ENCODE results near the gene SYNPR.

DNA sequence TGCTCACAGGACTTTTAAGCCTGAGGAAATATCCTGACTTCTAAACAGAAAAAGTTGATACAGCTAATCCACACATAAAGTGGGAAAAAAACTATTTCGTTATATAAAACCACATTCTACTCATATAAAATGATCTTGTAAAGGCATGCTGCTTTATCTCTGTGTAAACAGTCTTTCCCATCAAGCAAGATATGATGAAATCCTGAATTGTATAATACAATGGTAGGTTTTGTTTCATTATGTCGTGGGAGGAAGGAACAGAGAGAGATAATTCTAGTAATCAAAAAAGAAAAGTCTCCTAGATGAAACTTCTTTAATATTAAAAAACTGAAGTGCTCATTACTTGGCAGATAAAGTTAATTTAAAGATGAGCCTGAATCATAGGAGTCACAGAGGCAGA lies 281.8 kb downstream of the SYNPR start:
- TF ChIP-seq, protein P1, sequence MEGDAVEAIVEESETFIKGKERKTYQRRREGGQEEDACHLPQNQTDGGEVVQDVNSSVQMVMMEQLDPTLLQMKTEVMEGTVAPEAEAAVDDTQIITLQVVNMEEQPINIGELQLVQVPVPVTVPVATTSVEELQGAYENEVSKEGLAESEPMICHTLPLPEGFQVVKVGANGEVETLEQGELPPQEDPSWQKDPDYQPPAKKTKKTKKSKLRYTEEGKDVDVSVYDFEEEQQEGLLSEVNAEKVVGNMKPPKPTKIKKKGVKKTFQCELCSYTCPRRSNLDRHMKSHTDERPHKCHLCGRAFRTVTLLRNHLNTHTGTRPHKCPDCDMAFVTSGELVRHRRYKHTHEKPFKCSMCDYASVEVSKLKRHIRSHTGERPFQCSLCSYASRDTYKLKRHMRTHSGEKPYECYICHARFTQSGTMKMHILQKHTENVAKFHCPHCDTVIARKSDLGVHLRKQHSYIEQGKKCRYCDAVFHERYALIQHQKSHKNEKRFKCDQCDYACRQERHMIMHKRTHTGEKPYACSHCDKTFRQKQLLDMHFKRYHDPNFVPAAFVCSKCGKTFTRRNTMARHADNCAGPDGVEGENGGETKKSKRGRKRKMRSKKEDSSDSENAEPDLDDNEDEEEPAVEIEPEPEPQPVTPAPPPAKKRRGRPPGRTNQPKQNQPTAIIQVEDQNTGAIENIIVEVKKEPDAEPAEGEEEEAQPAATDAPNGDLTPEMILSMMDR (IDR thresholded peaks at IDR 0.05; ENCODE audit: low read depth, low read length, poor library complexity, severe bottlenecking), result no peak
- no peak for TF ChIP-seq EZH2phosphoT487 (IDR thresholded peaks at IDR 0.05; ENCODE audit: borderline replicate concordance, low read length)
